ENCODE measurements around the gene WDR86. TPM values are rescaled to one million over a fixed set of nuclear protein-coding genes. Genes with fewer than 3 reads are reported as not detected.

Gene WDR86
- polyA plus RNA-seq, 1 donor (not counting 4 experiments of a cell fraction or from before 2014, with no cell fraction given), result not detected

DNA sequence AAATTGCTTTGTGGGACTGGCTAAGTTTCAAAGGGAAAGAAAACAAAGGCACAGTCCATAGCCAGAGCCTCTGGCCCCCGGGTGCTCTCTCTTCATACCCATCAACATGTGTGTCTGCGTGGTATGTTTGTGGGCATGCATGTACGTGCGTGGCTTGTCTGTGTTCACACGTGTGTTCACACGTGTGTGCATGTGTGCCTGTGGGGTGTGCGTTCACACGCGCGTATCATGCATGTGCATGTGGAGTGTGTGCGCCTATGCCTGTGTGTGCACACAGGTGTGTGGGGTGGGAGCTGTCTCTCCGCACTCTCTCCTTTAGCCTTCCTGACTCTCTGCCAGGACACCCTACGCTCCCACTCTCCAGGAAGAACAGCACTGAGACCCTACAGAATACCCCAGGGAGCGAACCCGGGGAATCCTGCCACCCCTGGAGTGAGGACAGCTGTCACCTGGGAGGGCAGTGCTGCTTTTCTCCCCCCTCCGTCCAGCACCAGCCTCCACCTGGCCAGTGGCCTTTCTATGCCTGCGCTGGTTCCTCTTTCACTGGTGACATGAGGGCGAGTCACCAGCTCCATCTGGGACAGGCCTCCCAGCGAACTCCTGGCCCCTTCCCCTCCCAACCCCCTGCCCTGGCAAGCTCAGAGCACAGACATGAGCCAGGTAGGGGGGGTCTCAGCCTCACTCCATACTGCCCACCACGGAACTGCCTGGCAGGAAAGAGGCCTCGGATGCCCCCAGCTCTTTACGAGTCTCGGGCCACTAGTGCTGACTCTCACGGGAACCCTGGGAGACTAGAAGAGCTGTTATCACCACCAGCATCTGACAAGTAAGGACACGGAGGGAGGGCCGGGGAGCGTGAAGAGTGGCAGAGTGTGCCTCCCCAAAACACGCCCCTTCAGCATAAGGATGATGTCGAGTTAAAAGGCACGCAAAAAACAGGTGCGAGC lies 16.5 kb downstream of the WDR86 start:
- Histone ChIP-seq H3K36me3 (ENCODE audit: control insufficient read depth in 2 of 2, extremely low read depth in 1 of 2, insufficient read depth in 2 of 2, low read length in 2 of 2) (no peaks in the 10 kb centered on the region), H4K20me1 (ENCODE audit: control insufficient read depth, extremely low read depth, insufficient read depth, low read length) (no peaks in the 10 kb centered on the region), H3K4me1 (ENCODE audit: control insufficient read depth, extremely low read depth, insufficient read depth, low read length) (no peaks in the 10 kb centered on the region), H3K79me2 (ENCODE audit: control insufficient read depth, insufficient read depth, low read length) (no peaks in the 10 kb centered on the region), H3K4me2 (ENCODE audit: control insufficient read depth, extremely low read depth, insufficient read depth, low read depth, low read length) (no peak overlapping the region), H3K4me3 (ENCODE audit: control insufficient read depth in 2 of 3, extremely low read depth in 1 of 3, insufficient read depth in 2 of 3, low read depth in 1 of 3, low read length in 3 of 3) (no peak overlapping the region), H3K27ac (ENCODE audit: control insufficient read depth, insufficient read depth, low read length) (no peak overlapping the region), H3K9ac (ENCODE audit: control insufficient read depth, extremely low read depth, insufficient read depth, low read length) (no peak overlapping the region), H3K27me3 (ENCODE audit: control insufficient read depth, extremely low read depth, insufficient read depth, low read length) (peaks cover 18% of the 10 kb centered on the region), H3K9me3 (ENCODE audit: control insufficient read depth, low read depth, low read length) (no peaks in the 10 kb centered on the region), H2AFZ (ENCODE audit: control insufficient read depth, low read length) (no peak overlapping the region), H3K9me1 (ENCODE audit: control insufficient read depth, extremely low read depth, insufficient read depth, low read length) (no peaks in the 10 kb centered on the region)
- dilution Hi-C loops (cut with MboI; ENCODE audit: extremely low pct_ligation_motif_present, low sequenced_read_pairs), result no loop called here
- no peak for DNase-seq (ENCODE audit: low read depth, low spot score)
- no peak for TF ChIP-seq EZH2 (IDR thresholded peaks at IDR 0.05; ENCODE audit: low read length)
- TF ChIP-seq, protein P1, sequence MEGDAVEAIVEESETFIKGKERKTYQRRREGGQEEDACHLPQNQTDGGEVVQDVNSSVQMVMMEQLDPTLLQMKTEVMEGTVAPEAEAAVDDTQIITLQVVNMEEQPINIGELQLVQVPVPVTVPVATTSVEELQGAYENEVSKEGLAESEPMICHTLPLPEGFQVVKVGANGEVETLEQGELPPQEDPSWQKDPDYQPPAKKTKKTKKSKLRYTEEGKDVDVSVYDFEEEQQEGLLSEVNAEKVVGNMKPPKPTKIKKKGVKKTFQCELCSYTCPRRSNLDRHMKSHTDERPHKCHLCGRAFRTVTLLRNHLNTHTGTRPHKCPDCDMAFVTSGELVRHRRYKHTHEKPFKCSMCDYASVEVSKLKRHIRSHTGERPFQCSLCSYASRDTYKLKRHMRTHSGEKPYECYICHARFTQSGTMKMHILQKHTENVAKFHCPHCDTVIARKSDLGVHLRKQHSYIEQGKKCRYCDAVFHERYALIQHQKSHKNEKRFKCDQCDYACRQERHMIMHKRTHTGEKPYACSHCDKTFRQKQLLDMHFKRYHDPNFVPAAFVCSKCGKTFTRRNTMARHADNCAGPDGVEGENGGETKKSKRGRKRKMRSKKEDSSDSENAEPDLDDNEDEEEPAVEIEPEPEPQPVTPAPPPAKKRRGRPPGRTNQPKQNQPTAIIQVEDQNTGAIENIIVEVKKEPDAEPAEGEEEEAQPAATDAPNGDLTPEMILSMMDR (optimal IDR thresholded peaks at IDR 0.05 in 1 of 3, IDR thresholded peaks at IDR 0.05 in 1 of 3, conservative IDR thresholded peaks at IDR 0.05 in 1 of 3; ENCODE audit: extremely low read depth in 1 of 3, insufficient read depth in 2 of 3, low read length in 3 of 3), result no peak
- no peak for FAIRE-seq

DNA sequence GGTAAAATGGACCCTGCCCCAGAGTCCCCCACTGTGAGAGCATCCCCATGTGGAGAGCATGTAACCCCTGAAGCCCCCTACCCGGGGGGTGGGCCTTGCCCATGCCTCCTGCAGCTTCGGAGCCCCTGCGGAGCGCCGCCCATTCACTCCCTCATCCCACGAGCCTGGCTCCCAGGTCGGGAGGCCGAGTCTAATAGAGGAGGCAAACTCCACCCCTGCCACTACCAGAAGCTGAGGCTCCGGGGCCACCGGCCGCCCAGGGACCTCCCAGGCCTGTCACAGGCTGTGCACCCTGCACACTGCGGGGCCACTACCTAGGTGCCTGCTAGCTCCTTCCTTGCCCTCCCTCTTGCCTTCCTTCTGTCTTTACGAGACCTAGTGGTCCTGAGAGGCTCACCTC lies 17.4 kb downstream of the WDR86 start:
- H3K27me3 ChIP-seq (ENCODE audit: control insufficient read depth, extremely low read depth, insufficient read depth, low read length), result peaks cover 18% of the 10 kb centered on the region
- H2AFZ ChIP-seq (ENCODE audit: control insufficient read depth, low read length), result no peak overlapping the region
- no peaks in the 10 kb centered on the region for H3K36me3 ChIP-seq (ENCODE audit: control insufficient read depth in 2 of 2, extremely low read depth in 1 of 2, insufficient read depth in 2 of 2, low read length in 2 of 2)
- H3K9me3 ChIP-seq (ENCODE audit: control insufficient read depth, low read depth, low read length), result no peaks in the 10 kb centered on the region
- no peaks in the 10 kb centered on the region for H4K20me1 ChIP-seq (ENCODE audit: control insufficient read depth, extremely low read depth, insufficient read depth, low read length)
- no peak for DNase-seq (ENCODE audit: low read depth, low spot score)
- no peak overlapping the region for H3K27ac ChIP-seq (ENCODE audit: control insufficient read depth, insufficient read depth, low read length)
- H3K9ac ChIP-seq (ENCODE audit: control insufficient read depth, extremely low read depth, insufficient read depth, low read length), result no peak overlapping the region
- no peak for TF ChIP-seq EZH2 (IDR thresholded peaks at IDR 0.05; ENCODE audit: low read length)
- TF ChIP-seq, protein P1 (optimal IDR thresholded peaks at IDR 0.05 in 1 of 3, IDR thresholded peaks at IDR 0.05 in 1 of 3, conservative IDR thresholded peaks at IDR 0.05 in 1 of 3; ENCODE audit: extremely low read depth in 1 of 3, insufficient read depth in 2 of 3, low read length in 3 of 3), result no peak
- H3K4me3 ChIP-seq (ENCODE audit: control insufficient read depth in 2 of 3, extremely low read depth in 1 of 3, insufficient read depth in 2 of 3, low read depth in 1 of 3, low read length in 3 of 3), result no peak overlapping the region
- FAIRE-seq, result no peak
- no peaks in the 10 kb centered on the region for H3K79me2 ChIP-seq (ENCODE audit: control insufficient read depth, insufficient read depth, low read length)
- dilution Hi-C loops (cut with MboI; ENCODE audit: extremely low pct_ligation_motif_present, low sequenced_read_pairs), result no loop called here
- H3K4me1 ChIP-seq (ENCODE audit: control insufficient read depth, extremely low read depth, insufficient read depth, low read length), result no peaks in the 10 kb centered on the region
- H3K4me2 ChIP-seq (ENCODE audit: control insufficient read depth, extremely low read depth, insufficient read depth, low read depth, low read length), result no peak overlapping the region
- no peaks in the 10 kb centered on the region for H3K9me1 ChIP-seq (ENCODE audit: control insufficient read depth, extremely low read depth, insufficient read depth, low read length)
